ENCODE measurements around the gene ALG5. TPM values are rescaled to one million over a fixed set of nuclear protein-coding genes. Genes with fewer than 3 reads are reported as not detected.

ALG5 gene
- polyA plus RNA-seq, 1 of the 3 experiments (the other 2 are of a cell fraction) = 24.2 TPM

GRCh38 chr13:36907266-36907665, 91.9 kb downstream of the ALG5 start:
- Histone ChIP-seq H3K27ac (ENCODE audit: low read depth in 2 of 2, low read length in 1 of 2) (no peak overlapping the region), H4K20me1 (ENCODE audit: insufficient read depth) (no peaks in the 10 kb centered on the region), H3K4me1 (ENCODE audit: control insufficient read depth in 1 of 2, insufficient read depth in 2 of 2, low read depth in 1 of 2, low read length in 1 of 2) (peaks cover 9 to 14% of the 10 kb centered on the region in 2 experiments; a peak in 3 of 4 replicates), H3K9me3 (no peaks in the 10 kb centered on the region), H3F3A (replicated peaks; ENCODE audit: insufficient read depth) (no peaks in the 10 kb centered on the region), H2AFZ (ENCODE audit: low read depth) (no peak overlapping the region), H3K4me2 (no peak overlapping the region), H3K36me3 (replicated peaks in 1 of 2; ENCODE audit: control insufficient read depth in 1 of 2, insufficient read depth in 2 of 2, low read length in 1 of 2) (peaks cover 0 to 28% of the 10 kb centered on the region in 2 experiments), H3K9ac (no peak overlapping the region), H3K79me2 (ENCODE audit: insufficient read depth) (peaks cover 98% of the 10 kb centered on the region), H3K27me3 (ENCODE audit: insufficient read depth) (no peaks in the 10 kb centered on the region), H3K9me2 (no peaks in the 10 kb centered on the region), H3K4me3 (ENCODE audit: low read depth in 2 of 2, low read length in 1 of 2) (no peak overlapping the region)
- TF ChIP-seq NFIC (IDR thresholded peaks at IDR 0.05; ENCODE audit: borderline replicate concordance) (no peak), TEAD4 (IDR thresholded peaks at IDR 0.05; ENCODE audit: borderline replicate concordance, insufficient read depth) (no peak), MEF2A (IDR thresholded peaks at IDR 0.05; ENCODE audit: borderline replicate concordance, low read depth) (no peak), RCOR1 (IDR thresholded peaks at IDR 0.05; ENCODE audit: low read length) (no peak), GABPA (IDR thresholded peaks at IDR 0.05; ENCODE audit: low read depth) (no peak), TAF1 (IDR thresholded peaks at IDR 0.05; ENCODE audit: borderline replicate concordance, low read depth, low read length) (no peak), EZH2phosphoT487 (IDR thresholded peaks at IDR 0.05; ENCODE audit: borderline replicate concordance, low read depth) (no peak), GATA2 (CRISPR knock-in tag; IDR thresholded peaks at IDR 0.05) (no peak), CTCF (IDR thresholded peaks at IDR 0.05) (no peak), RXRA (IDR thresholded peaks at IDR 0.05; ENCODE audit: borderline replicate concordance, low read depth) (no peak), SMC3 (IDR thresholded peaks at IDR 0.05; ENCODE audit: low read depth, low read length) (no peak), FOXJ3 (CRISPR knock-in tag; IDR thresholded peaks at IDR 0.05) (no peak), ZBTB33 (IDR thresholded peaks at IDR 0.05; ENCODE audit: borderline replicate concordance, low read depth) (no peak), JUND (IDR thresholded peaks at IDR 0.05) (no peak), ELF1 (IDR thresholded peaks at IDR 0.05) (no peak), YY1 (IDR thresholded peaks at IDR 0.05; ENCODE audit: low read depth) (no peak)
- TF ChIP-seq, protein P1, sequence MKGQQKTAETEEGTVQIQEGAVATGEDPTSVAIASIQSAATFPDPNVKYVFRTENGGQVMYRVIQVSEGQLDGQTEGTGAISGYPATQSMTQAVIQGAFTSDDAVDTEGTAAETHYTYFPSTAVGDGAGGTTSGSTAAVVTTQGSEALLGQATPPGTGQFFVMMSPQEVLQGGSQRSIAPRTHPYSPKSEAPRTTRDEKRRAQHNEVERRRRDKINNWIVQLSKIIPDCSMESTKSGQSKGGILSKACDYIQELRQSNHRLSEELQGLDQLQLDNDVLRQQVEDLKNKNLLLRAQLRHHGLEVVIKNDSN (IDR thresholded peaks at IDR 0.05; ENCODE audit: borderline replicate concordance, low read depth) = no peak
- WGBS (ENCODE audit: low lambda C conversion rate) = 97% methylated on average over 4 of the region's 4 CpGs
- POLR2A ChIA-PET = no interaction called here
- CTCF ChIA-PET = no interaction called here
- no peak for DNase-seq

All from SK-N-SH (cell line).